HG03108 (cell line): ENCODE results near the gene KLHL29.

Experiments used
- ATAC-seq: cut with Tn5 transposase; IDR thresholded peaks from one replicate; pipeline ENCODE4 v1.9.1; 2021; ENCODE audit warnings: moderate library complexity; ENCODE audit not compliant: unreplicated experiment

The KLHL29 gene

GRCh38 chr2:23687214-23687613, 302.2 kb downstream of the KLHL29 start:
- ATAC-seq, result no peak

- ATAC-seq, result no peak
Measured at GRCh38 chr2:23687713-23688112, 302.7 kb downstream of the KLHL29 start.

- ATAC-seq, result no peak
Measured at GRCh38 chr2:23688486-23689130, 303.6 kb downstream of the KLHL29 start.

GRCh38 chr2:23689131-23689700, 304.2 kb downstream of the KLHL29 start:
- no peak for ATAC-seq

- ATAC-seq, result no peak
Measured at GRCh38 chr2:23689891-23690290, 304.9 kb downstream of the KLHL29 start.

- no peak for ATAC-seq
Measured at GRCh38 chr2:23690421-23691105, 305.6 kb downstream of the KLHL29 start.

- no peak for ATAC-seq
Measured at GRCh38 chr2:23691106-23691470, 306.1 kb downstream of the KLHL29 start.

- no peak for ATAC-seq
Measured at GRCh38 chr2:23691565-23691964, 306.6 kb downstream of the KLHL29 start.

- no peak for ATAC-seq
Measured at GRCh38 chr2:23692263-23692662, 307.3 kb downstream of the KLHL29 start.

- no peak for ATAC-seq
Measured at GRCh38 chr2:23692851-23693605, 308.0 kb downstream of the KLHL29 start.

- ATAC-seq, result no peak
Measured at GRCh38 chr2:23693606-23693951, 308.6 kb downstream of the KLHL29 start.

- ATAC-seq, result no peak
Measured at GRCh38 chr2:23694058-23695045, 309.4 kb downstream of the KLHL29 start.

- no peak for ATAC-seq
Measured at GRCh38 chr2:23695214-23695889, 310.4 kb downstream of the KLHL29 start.

GRCh38 chr2:23695890-23696751, 311.1 kb downstream of the KLHL29 start:
- no peak for ATAC-seq

GRCh38 chr2:23696752-23697045, 311.7 kb downstream of the KLHL29 start:
- no peak for ATAC-seq

GRCh38 chr2:23697256-23698075, 312.5 kb downstream of the KLHL29 start:
- ATAC-seq, result no peak

- no peak for ATAC-seq
Measured at GRCh38 chr2:23698116-23698693, 313.2 kb downstream of the KLHL29 start.
